ENCODE results near the gene IMPDH2. TPM values are rescaled to one million over a fixed set of nuclear protein-coding genes. Genes with fewer than 3 reads are reported as not detected.

Gene IMPDH2
- total RNA-seq, 4 donors from 2014 or later: 184 to 355 (median 229) TPM

- Histone ChIP-seq H3K36me3 (peaks cover 39% of the 10 kb centered on the region), H3K27me3 (no peaks in the 10 kb centered on the region), H3K4me3 (peak within 1 kb of the TSS; percentile 95), H3K4me1 (peaks cover 52% of the 10 kb centered on the region), H3K9me3 (no peaks in the 10 kb centered on the region), H3K27ac (peak within 1 kb of the TSS; percentile 100)
- WGBS: under 1% methylated on average over 35 of the region's 83 CpGs
- TF ChIP-seq POLR2A (IDR thresholded peaks at IDR 0.05) (peak; percentile 83 to 96), EP300 (IDR thresholded peaks at IDR 0.05) (no peak), POLR2AphosphoS5 (IDR thresholded peaks at IDR 0.05) (peak in 2 of 3 donors; percentile 82 to 86), CTCF (IDR thresholded peaks at IDR 0.05) (peak; percentile 95 to 99)
- peak; percentile 96 for DNase-seq (ENCODE audit: low spot score in 2 of 2)
Measured at GRCh38 chr3:49021813-49022687, 7.1 kb downstream of the IMPDH2 start, which contains the start of gene NDUFAF3. NDUFAF3 (plus strand) TSS chr3:49022121; CDS start chr3:49022145, 24 bp downstream.

- DNase-seq (ENCODE audit: low spot score in 2 of 2): peak; percentile 100
- Histone ChIP-seq H3K27me3 (no peaks in the 10 kb centered on the region), H3K36me3 (peaks cover 38% of the 10 kb centered on the region), H3K27ac (peak overlapping the region; percentile 100), H3K4me3 (peak overlapping the region; percentile 95), H3K9me3 (no peaks in the 10 kb centered on the region), H3K4me1 (peaks cover 52% of the 10 kb centered on the region)
- TF ChIP-seq EP300 (IDR thresholded peaks at IDR 0.05) (no peak), CTCF (IDR thresholded peaks at IDR 0.05) (no peak), POLR2AphosphoS5 (IDR thresholded peaks at IDR 0.05) (peak; percentile 88 to 96 (median 93)), POLR2A (IDR thresholded peaks at IDR 0.05) (peak; percentile 96 to 99)
- WGBS: 0% methylated on average over 24 of the region's 60 CpGs
Measured at GRCh38 chr3:49021213-49021812, 7.9 kb downstream of the IMPDH2 start.

GRCh38 chr3:49020330-49021212 lies 8.6 kb downstream of the IMPDH2 start:
- WGBS: 14% methylated on average over 4 of the region's 51 CpGs
- Histone ChIP-seq H3K4me1 (peaks cover 47% of the 10 kb centered on the region), H3K27ac (peak overlapping the region; percentile 100), H3K27me3 (no peaks in the 10 kb centered on the region), H3K9me3 (no peaks in the 10 kb centered on the region), H3K4me3 (peak overlapping the region; percentile 95), H3K36me3 (peaks cover 38% of the 10 kb centered on the region)
- peak; percentile 86 to 87 for DNase-seq (ENCODE audit: low spot score in 2 of 2)
- TF ChIP-seq EP300 (IDR thresholded peaks at IDR 0.05) (no peak), POLR2AphosphoS5 (IDR thresholded peaks at IDR 0.05) (no peak), CTCF (IDR thresholded peaks at IDR 0.05) (no peak), POLR2A (IDR thresholded peaks at IDR 0.05) (no peak)

- Histone ChIP-seq H3K27me3 (no peaks in the 10 kb centered on the region), H3K4me3 (peak overlapping the region; percentile 95), H3K36me3 (peaks cover 38% of the 10 kb centered on the region), H3K9me3 (no peaks in the 10 kb centered on the region), H3K4me1 (peaks cover 42% of the 10 kb centered on the region), H3K27ac (peak overlapping the region; percentile 100)
- DNase-seq (ENCODE audit: low spot score in 2 of 2): no peak
- WGBS: 53% methylated on average over 11 of the region's 12 CpGs
- TF ChIP-seq POLR2A (IDR thresholded peaks at IDR 0.05) (no peak), CTCF (IDR thresholded peaks at IDR 0.05) (no peak), EP300 (IDR thresholded peaks at IDR 0.05) (no peak), POLR2AphosphoS5 (IDR thresholded peaks at IDR 0.05) (no peak)
Measured at GRCh38 chr3:49019941-49020329, 9.3 kb downstream of the IMPDH2 start.
